Progenitor cell of endocrine pancreas (in vitro differentiated cells): Measurements from ENCODE around the gene MT1A. TPM values are rescaled to one million over a fixed set of nuclear protein-coding genes. Genes with fewer than 3 reads are reported as not detected.

ENCODE experiments used
- DNase-seq: peaks from one replicate; pipeline ENCODE4 v3.0.0; 2021; ENCODE audit warnings: low spot score; ENCODE audit not compliant: unreplicated experiment
- H3K27ac Mint-ChIP-seq: 2 replicates; pipeline ENCODE4 v1.8.0; 2021; ENCODE audit warnings: mild to moderate bottlenecking, moderate library complexity, mixed read lengths
- H3K27me3 Mint-ChIP-seq: 2 replicates; pipeline ENCODE4 v1.8.0; 2021; ENCODE audit warnings: mixed read lengths
- H3K36me3 Mint-ChIP-seq: 2 replicates; pipeline ENCODE4 v1.8.0; 2022; ENCODE audit warnings: mixed read lengths; ENCODE audit not compliant: insufficient read depth
- H3K4me1 Mint-ChIP-seq: 2 replicates; pipeline ENCODE4 v1.8.0; 2021; ENCODE audit warnings: low read depth, mixed read lengths
- H3K4me3 Mint-ChIP-seq: 2 replicates; pipeline ENCODE4 v1.8.0; 2021; ENCODE audit warnings: low read depth, mild to moderate bottlenecking, moderate library complexity, mixed read lengths
- H3K9me3 Mint-ChIP-seq: 2 replicates; pipeline ENCODE4 v1.8.0; 2021; ENCODE audit warnings: low read depth, mixed read lengths
- total RNA-seq: library from RNA; stranded (reverse); gene quantifications from 2 replicates; pipeline ENCODE4 v1.2.1, GENCODE V29; 2021
- TF ChIP-seq, protein P1 (sequence below): fragments of 200-600 bp; sonication (generic); IDR thresholded peaks from one replicate; pipeline ENCODE4 v1.5.0; 2021; ENCODE audit warnings: antibody characterized with exemption, mild to moderate bottlenecking; ENCODE audit not compliant: unreplicated experiment

The MT1A gene
- total RNA-seq, 1 donor from 2014 or later: not detected

- DNase-seq: no peak
- TF ChIP-seq, protein P1, sequence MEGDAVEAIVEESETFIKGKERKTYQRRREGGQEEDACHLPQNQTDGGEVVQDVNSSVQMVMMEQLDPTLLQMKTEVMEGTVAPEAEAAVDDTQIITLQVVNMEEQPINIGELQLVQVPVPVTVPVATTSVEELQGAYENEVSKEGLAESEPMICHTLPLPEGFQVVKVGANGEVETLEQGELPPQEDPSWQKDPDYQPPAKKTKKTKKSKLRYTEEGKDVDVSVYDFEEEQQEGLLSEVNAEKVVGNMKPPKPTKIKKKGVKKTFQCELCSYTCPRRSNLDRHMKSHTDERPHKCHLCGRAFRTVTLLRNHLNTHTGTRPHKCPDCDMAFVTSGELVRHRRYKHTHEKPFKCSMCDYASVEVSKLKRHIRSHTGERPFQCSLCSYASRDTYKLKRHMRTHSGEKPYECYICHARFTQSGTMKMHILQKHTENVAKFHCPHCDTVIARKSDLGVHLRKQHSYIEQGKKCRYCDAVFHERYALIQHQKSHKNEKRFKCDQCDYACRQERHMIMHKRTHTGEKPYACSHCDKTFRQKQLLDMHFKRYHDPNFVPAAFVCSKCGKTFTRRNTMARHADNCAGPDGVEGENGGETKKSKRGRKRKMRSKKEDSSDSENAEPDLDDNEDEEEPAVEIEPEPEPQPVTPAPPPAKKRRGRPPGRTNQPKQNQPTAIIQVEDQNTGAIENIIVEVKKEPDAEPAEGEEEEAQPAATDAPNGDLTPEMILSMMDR: no peak
- H3K27ac Mint-ChIP-seq: no peak overlapping the region
- no peaks in the 10 kb centered on the region for H3K36me3 Mint-ChIP-seq
- H3K4me1 Mint-ChIP-seq: peaks cover 3% of the 10 kb centered on the region
- no peaks in the 10 kb centered on the region for H3K9me3 Mint-ChIP-seq
- peaks cover 94% of the 10 kb centered on the region for H3K27me3 Mint-ChIP-seq
- H3K4me3 Mint-ChIP-seq: no peak overlapping the region
Observed at GRCh38 chr16:56639045-56639444, 579 bp downstream of the MT1A start.

DNA sequence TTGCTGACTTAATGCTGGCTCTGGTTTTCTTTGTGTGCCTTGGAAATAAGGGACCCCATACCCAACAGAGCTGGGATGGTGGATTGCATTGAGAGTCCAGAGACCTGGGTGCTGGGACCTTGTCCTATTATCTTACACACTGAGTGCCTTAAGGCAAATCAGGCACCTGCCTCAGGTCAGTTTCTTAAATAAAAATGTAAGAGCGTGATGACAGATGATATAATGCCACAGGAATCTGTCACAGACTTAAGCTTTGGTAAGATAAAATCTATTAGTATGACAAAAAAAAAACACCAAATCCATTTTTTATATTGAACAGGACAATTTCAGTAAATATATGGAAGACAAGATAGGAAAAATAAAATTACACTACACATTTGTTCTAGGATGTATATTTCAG, 1.6 kb downstream of the MT1A start:
- DNase-seq: no peak
- no peaks in the 10 kb centered on the region for H3K9me3 Mint-ChIP-seq
- peaks cover 94% of the 10 kb centered on the region for H3K27me3 Mint-ChIP-seq
- H3K4me1 Mint-ChIP-seq: peaks cover 3% of the 10 kb centered on the region
- H3K36me3 Mint-ChIP-seq: no peaks in the 10 kb centered on the region
- H3K27ac Mint-ChIP-seq: no peak overlapping the region
- H3K4me3 Mint-ChIP-seq: no peak overlapping the region
- TF ChIP-seq, protein P1: no peak

DNA sequence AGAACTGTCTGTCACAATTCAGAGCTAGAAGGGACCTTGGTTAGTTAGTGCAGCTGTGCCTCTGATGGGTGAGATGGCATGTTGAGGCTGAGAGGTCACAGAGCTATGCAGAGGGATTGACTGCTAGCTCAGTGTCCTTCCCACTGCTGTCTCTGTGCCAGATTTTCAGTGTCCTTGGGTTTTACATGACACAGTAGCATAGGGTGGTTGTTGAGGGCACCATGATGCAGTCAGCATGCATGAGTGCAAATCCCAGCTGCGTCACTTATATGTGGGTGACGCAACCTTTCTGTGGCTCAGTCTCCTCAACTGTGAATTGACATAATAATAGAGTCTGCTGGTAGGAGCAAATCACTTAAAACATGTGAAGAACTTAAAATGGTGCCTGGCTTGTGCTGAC, 2.7 kb downstream of the MT1A start:
- H3K36me3 Mint-ChIP-seq: no peaks in the 10 kb centered on the region
- H3K27ac Mint-ChIP-seq: no peak overlapping the region
- no peak overlapping the region for H3K4me3 Mint-ChIP-seq
- peaks cover 97% of the 10 kb centered on the region for H3K27me3 Mint-ChIP-seq
- H3K9me3 Mint-ChIP-seq: no peaks in the 10 kb centered on the region
- peaks cover 3% of the 10 kb centered on the region for H3K4me1 Mint-ChIP-seq
- TF ChIP-seq, protein P1: no peak
- DNase-seq: no peak

DNA sequence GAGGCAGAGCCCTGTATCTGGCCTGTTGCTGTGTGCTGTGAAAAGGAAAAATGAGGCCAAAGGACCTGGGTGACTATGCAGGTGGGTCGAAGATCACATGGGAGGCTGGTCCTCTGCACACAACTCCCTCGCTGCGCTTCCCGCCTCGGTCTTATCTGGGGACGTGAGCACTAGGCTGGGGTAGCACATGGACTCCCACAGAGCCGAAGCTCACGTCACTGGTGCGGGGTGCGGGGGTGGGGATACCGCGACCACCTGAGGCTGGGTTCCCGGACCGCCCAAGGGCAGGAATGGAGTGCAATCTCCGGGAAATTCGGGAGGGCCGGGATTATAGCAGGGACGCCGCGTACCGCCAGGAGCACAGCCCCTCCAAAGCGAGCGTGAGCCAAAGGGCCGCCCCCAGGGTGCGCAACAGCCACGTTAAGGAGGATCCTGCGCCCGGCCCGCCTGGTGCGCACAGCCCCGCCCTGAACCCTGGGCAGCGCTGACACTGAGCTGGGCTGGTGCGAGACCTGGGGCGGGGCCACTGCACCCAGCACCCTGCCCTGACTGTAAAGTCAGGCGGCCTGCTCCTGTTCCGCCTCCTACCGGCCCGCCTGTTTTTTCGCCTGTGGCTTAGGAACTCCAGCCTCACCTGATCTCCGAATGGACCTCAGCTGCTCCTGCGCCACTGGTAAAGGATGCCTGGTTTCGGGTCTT, 4.8 kb downstream of the MT1A start:
- Mint-ChIP-seq H3K27me3 (peaks cover 96% of the 10 kb centered on the region), H3K9me3 (no peaks in the 10 kb centered on the region), H3K27ac (no peak overlapping the region), H3K4me3 (no peak overlapping the region), H3K4me1 (peaks cover 3% of the 10 kb centered on the region), H3K36me3 (no peaks in the 10 kb centered on the region)
- TF ChIP-seq, protein P1: peak; percentile 35
- DNase-seq: no peak

DNA sequence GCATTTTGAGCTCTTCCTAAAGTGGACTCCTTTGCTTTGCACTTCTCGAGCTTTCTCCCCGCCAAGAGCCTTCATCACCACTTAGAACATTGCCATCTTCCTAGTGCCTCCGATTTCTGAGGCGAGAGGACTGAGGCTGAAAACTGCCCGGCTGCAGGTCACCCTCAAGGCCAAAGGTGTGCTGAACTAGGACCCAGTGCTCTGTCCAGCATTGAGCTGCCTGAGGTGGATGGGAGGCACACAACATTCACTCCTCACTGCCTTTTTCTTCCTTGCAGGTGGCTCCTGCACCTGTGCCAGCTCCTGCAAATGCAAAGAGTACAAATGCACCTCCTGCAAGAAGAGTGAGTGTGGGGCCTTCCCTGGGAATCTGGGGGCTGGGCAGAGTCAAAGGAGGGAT, 5.4 kb downstream of the MT1A start:
- TF ChIP-seq, protein P1: no peak
- no peak for DNase-seq
- H3K27ac Mint-ChIP-seq: no peak overlapping the region
- peaks cover 3% of the 10 kb centered on the region for H3K4me1 Mint-ChIP-seq
- H3K27me3 Mint-ChIP-seq: peaks cover 97% of the 10 kb centered on the region
- no peaks in the 10 kb centered on the region for H3K36me3 Mint-ChIP-seq
- no peak overlapping the region for H3K4me3 Mint-ChIP-seq
- no peaks in the 10 kb centered on the region for H3K9me3 Mint-ChIP-seq
